Measurements from ENCODE around the gene CYTH3. TPM values are rescaled to one million over a fixed set of nuclear protein-coding genes. Genes with fewer than 3 reads are reported as not detected.

The CYTH3 gene
- total and polyA plus RNA-seq, 9 of the 15 experiments (the other 6 are each of a cell fraction or from before 2014, with no cell fraction given) = 0.25 to 15.2 (median 11.4) TPM

GRCh38 chr7:6221340-6222319 is 50.8 kb downstream of the CYTH3 start:
- Histone ChIP-seq H3K9ac (ENCODE audit: insufficient read depth in 1 of 2, low read depth in 2 of 2, low read length in 2 of 2) (peak overlapping the region in 1 of 2 experiments; percentile 74; a peak in 1 of 4 replicates), H2AFZ (ENCODE audit: low read depth, low read length) (no peak overlapping the region), H3K4me2 (ENCODE audit: insufficient read depth, low read length) (no peak overlapping the region), H3K4me1 (replicated peaks in 1 of 2; ENCODE audit: control insufficient read depth in 2 of 2, insufficient read depth in 2 of 2, low read length in 2 of 2) (peaks cover 16 to 21% of the 10 kb centered on the region in 2 experiments), H3K4me3 (no peak overlapping the region), H4K20me1 (replicated peaks; ENCODE audit: control insufficient read depth, insufficient read depth, low read length) (0 out of 2 replicates have a peak, but pooled peaks cover 5% of the 10 kb centered on the region), H3K27me3 (ENCODE audit: control insufficient read depth in 2 of 2, insufficient read depth in 2 of 2, low read length in 2 of 2) (no peaks in the 10 kb centered on the region), H3K36me3 (ENCODE audit: control insufficient read depth, insufficient read depth, low read length) (no peaks in the 10 kb centered on the region), H3K27ac (ENCODE audit: extremely low read depth, low read depth, low read length) (no peak overlapping the region), H3K9me1 (ENCODE audit: control insufficient read depth, insufficient read depth, low read length) (no peaks in the 10 kb centered on the region), H3K9me3 (replicated peaks; ENCODE audit: control insufficient read depth, insufficient read depth, low read depth, low read length) (no peaks in the 10 kb centered on the region), H3K79me2 (ENCODE audit: control insufficient read depth, insufficient read depth, low read length) (peaks cover 21% of the 10 kb centered on the region)
- CTCF ChIA-PET (ENCODE audit: low intra/inter-chr PET ratio) = no interaction called here
- POLR2A ChIA-PET = interaction anchor here (0.6 to 2.0 kb wide), 2 partner anchors 11 to 14 kb away, joined by 3 to 4 read pairs; no protein-coding TSS in a partner anchor
- intact Hi-C loops (cut with micrococcal nuclease) (no loop called here), in situ Hi-C loops (cut with MboI) (no loop called here)
- peak in 2 of 4 experiments; percentile 40 to 59 for DNase-seq (ENCODE audit: extremely low read depth in 1 of 4, low spot score in 3 of 4)
- FAIRE-seq = peak; percentile 65
- WGBS (ENCODE audit: insufficient coverage, low coverage, missing lambda C conversion rate) = 26% methylated on average over 9 of the region's 9 CpGs
- peak; percentile 79 for ATAC-seq
- BruUV-seq (replicated peaks) = no TSS peak
- TF ChIP-seq TEAD4 (IDR thresholded peaks at IDR 0.05; ENCODE audit: low read length) (peak; percentile 84), TEAD4 (CRISPR knock-in tag; IDR thresholded peaks at IDR 0.05; ENCODE audit: borderline replicate concordance) (no peak), ZNF146 (CRISPR knock-in tag; IDR thresholded peaks at IDR 0.05; ENCODE audit: unreplicated experiment) (no peak), ZBTB7A (IDR thresholded peaks at IDR 0.05; ENCODE audit: borderline replicate concordance, control insufficient read depth, low read depth, low read length) (no peak), JUND (IDR thresholded peaks at IDR 0.05; ENCODE audit: borderline replicate concordance, low read depth, low read length) (peak; percentile 69), JUND (tag; IDR thresholded peaks at IDR 0.05; ENCODE audit: borderline replicate concordance, low read depth, low read length) (peak; percentile 77; the same call in 1 of the 3 replicates), KLF1 (tag; IDR thresholded peaks at IDR 0.05) (no peak), SIN3A (IDR thresholded peaks at IDR 0.05; ENCODE audit: borderline replicate concordance in 2 of 2, control insufficient read depth in 1 of 2, low read depth in 2 of 2, low read length in 2 of 2) (no peak), CREBBP (IDR thresholded peaks at IDR 0.05; ENCODE audit: low read depth, low read length) (no peak), ZNF551 (CRISPR knock-in tag; IDR thresholded peaks at IDR 0.05) (no peak), SMARCE1 (IDR thresholded peaks at IDR 0.05) (peak; percentile 91)
- TF ChIP-seq, protein P1, sequence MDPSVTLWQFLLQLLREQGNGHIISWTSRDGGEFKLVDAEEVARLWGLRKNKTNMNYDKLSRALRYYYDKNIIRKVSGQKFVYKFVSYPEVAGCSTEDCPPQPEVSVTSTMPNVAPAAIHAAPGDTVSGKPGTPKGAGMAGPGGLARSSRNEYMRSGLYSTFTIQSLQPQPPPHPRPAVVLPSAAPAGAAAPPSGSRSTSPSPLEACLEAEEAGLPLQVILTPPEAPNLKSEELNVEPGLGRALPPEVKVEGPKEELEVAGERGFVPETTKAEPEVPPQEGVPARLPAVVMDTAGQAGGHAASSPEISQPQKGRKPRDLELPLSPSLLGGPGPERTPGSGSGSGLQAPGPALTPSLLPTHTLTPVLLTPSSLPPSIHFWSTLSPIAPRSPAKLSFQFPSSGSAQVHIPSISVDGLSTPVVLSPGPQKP (CRISPR knock-in tag; IDR thresholded peaks at IDR 0.05) = no peak
- TF ChIP-seq, protein P2, sequence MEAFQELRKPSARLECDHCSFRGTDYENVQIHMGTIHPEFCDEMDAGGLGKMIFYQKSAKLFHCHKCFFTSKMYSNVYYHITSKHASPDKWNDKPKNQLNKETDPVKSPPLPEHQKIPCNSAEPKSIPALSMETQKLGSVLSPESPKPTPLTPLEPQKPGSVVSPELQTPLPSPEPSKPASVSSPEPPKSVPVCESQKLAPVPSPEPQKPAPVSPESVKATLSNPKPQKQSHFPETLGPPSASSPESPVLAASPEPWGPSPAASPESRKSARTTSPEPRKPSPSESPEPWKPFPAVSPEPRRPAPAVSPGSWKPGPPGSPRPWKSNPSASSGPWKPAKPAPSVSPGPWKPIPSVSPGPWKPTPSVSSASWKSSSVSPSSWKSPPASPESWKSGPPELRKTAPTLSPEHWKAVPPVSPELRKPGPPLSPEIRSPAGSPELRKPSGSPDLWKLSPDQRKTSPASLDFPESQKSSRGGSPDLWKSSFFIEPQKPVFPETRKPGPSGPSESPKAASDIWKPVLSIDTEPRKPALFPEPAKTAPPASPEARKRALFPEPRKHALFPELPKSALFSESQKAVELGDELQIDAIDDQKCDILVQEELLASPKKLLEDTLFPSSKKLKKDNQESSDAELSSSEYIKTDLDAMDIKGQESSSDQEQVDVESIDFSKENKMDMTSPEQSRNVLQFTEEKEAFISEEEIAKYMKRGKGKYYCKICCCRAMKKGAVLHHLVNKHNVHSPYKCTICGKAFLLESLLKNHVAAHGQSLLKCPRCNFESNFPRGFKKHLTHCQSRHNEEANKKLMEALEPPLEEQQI (IDR thresholded peaks at IDR 0.05) = no peak

Data from K562 (cell line).